Nephron (organoid): ENCODE results near the gene DHX16.
A peak's percentile ranks its signal among the peaks of the same experiment; 100 is the strongest.

Experiments used
- H3K27ac Mint-ChIP-seq, 3 experiments: 2 replicates each; pipeline ENCODE4 v1.8.0; 2020; ENCODE audit warnings: mixed read lengths in 3 of 3, mild to moderate bottlenecking in 2 of 3, moderate library complexity in 1 of 3
- H3K27me3 Mint-ChIP-seq: 2 replicates; pipeline ENCODE4 v1.8.0; 2021; ENCODE audit warnings: low read depth, mild to moderate bottlenecking, moderate library complexity, mixed read lengths
- H3K36me3 Mint-ChIP-seq: 2 replicates; pipeline ENCODE4 v1.8.0; 2020; ENCODE audit warnings: low read depth, mixed read lengths
- H3K4me1 Mint-ChIP-seq: 2 replicates; pipeline ENCODE4 v1.8.0; 2020; ENCODE audit warnings: mixed read lengths
- H3K4me3 Mint-ChIP-seq, 3 experiments: 2 replicates each; pipeline ENCODE4 v1.8.0; 2020; ENCODE audit warnings: mild to moderate bottlenecking in 3 of 3, mixed read lengths in 3 of 3, moderate library complexity in 2 of 3
- H3K9me3 Mint-ChIP-seq: 2 replicates; pipeline ENCODE4 v1.8.0; 2020; ENCODE audit warnings: mixed read lengths
- TF ChIP-seq, protein P1 (sequence below), 3 experiments: fragments of 200-600 bp; sonication (generic); IDR thresholded peaks; one replicate each; pipeline ENCODE4 v1.5.0; 2021; ENCODE audit warnings: antibody characterized with exemption in 3 of 3; ENCODE audit not compliant: unreplicated experiment in 3 of 3

Gene DHX16

GRCh38 chr6:30611150-30611855 is 61.5 kb downstream of the DHX16 start:
- Mint-ChIP-seq H3K27ac (peak overlapping the region; percentile 51 to 100 (median 100)), H3K4me3 (peak overlapping the region; percentile 0 to 39 (median 20)), H3K27me3 (no peaks in the 10 kb centered on the region), H3K36me3 (peaks cover 58% of the 10 kb centered on the region), H3K4me1 (peaks cover 54% of the 10 kb centered on the region), H3K9me3 (no peaks in the 10 kb centered on the region)
- TF ChIP-seq, protein P1, sequence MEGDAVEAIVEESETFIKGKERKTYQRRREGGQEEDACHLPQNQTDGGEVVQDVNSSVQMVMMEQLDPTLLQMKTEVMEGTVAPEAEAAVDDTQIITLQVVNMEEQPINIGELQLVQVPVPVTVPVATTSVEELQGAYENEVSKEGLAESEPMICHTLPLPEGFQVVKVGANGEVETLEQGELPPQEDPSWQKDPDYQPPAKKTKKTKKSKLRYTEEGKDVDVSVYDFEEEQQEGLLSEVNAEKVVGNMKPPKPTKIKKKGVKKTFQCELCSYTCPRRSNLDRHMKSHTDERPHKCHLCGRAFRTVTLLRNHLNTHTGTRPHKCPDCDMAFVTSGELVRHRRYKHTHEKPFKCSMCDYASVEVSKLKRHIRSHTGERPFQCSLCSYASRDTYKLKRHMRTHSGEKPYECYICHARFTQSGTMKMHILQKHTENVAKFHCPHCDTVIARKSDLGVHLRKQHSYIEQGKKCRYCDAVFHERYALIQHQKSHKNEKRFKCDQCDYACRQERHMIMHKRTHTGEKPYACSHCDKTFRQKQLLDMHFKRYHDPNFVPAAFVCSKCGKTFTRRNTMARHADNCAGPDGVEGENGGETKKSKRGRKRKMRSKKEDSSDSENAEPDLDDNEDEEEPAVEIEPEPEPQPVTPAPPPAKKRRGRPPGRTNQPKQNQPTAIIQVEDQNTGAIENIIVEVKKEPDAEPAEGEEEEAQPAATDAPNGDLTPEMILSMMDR (IDR thresholded peaks at IDR 0.05; ENCODE audit: unreplicated experiment in 3 of 3): no peak

- TF ChIP-seq, protein P1 (IDR thresholded peaks at IDR 0.05; ENCODE audit: unreplicated experiment in 3 of 3): no peak
- H3K36me3 Mint-ChIP-seq: peaks cover 58% of the 10 kb centered on the region
- peak overlapping the region in 2 of 3 experiments; percentile 15 to 21 for H3K27ac Mint-ChIP-seq
- H3K27me3 Mint-ChIP-seq: no peaks in the 10 kb centered on the region
- H3K4me3 Mint-ChIP-seq: no peak overlapping the region
- no peaks in the 10 kb centered on the region for H3K9me3 Mint-ChIP-seq
- peaks cover 54% of the 10 kb centered on the region for H3K4me1 Mint-ChIP-seq
Observed at GRCh38 chr6:30610065-30610464, 62.7 kb downstream of the DHX16 start.

DNA sequence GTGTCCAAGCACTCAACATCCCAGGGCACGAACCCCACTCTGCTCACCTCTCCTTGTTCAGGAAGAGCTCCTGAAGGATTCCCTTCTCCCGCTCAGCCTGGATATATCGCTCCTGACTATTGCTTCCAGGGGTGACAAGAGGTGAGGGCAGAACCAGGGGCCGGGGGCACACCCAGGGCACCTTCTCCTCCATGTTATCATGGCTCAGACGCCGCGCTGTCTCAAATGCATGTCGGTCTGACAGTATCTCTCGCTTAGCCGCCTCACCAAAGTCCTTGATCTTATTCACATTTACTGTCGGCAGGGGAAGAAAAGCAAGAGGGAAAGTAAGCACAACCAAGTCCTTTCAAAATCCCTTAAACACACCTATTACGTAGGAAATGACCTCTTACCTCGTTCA is 68.8 kb downstream of the DHX16 start:
- H3K27me3 Mint-ChIP-seq: no peaks in the 10 kb centered on the region
- no peak overlapping the region for H3K4me3 Mint-ChIP-seq
- H3K9me3 Mint-ChIP-seq: no peaks in the 10 kb centered on the region
- H3K4me1 Mint-ChIP-seq: peaks cover 5% of the 10 kb centered on the region
- TF ChIP-seq, protein P1 (IDR thresholded peaks at IDR 0.05; ENCODE audit: unreplicated experiment in 3 of 3): no peak
- peak overlapping the region in 1 of 3 experiments; percentile 44 for H3K27ac Mint-ChIP-seq
- peaks cover 79% of the 10 kb centered on the region for H3K36me3 Mint-ChIP-seq
